HepG2 (cell line): ENCODE data around the gene ZBTB32. TPM values are rescaled to one million over a fixed set of nuclear protein-coding genes. Genes with fewer than 3 reads are reported as not detected.

Experiments used
- FOXJ3 ChIP-seq: sonication (generic); formaldehyde crosslinking; IDR thresholded peaks from 2 replicates; pipeline ENCODE4 v1.4.0; 2020; ENCODE audit warnings: missing genetic modification reagents, mild to moderate bottlenecking, borderline replicate concordance
- FOXK2 ChIP-seq: fragments of 450-650 bp; IDR thresholded peaks from 2 replicates; pipeline ENCODE4 v1.6.1; 2016
- GFI1 ChIP-seq: sonication (generic); formaldehyde crosslinking; IDR thresholded peaks from 2 replicates; pipeline ENCODE4 v1.5.0; 2020; ENCODE audit warnings: missing genetic modification reagents, mild to moderate bottlenecking, borderline replicate concordance
- IKZF4 ChIP-seq: sonication (generic); formaldehyde crosslinking; IDR thresholded peaks from 2 replicates; pipeline ENCODE4 v1.5.1; 2020; ENCODE audit warnings: borderline replicate concordance, mild to moderate bottlenecking, low read depth, missing genetic modification reagents; ENCODE audit errors: not compliant biosample characterization
- MXI1 ChIP-seq: IDR thresholded peaks from 3 replicates; pipeline ENCODE4 v1.6.1; 2012; ENCODE audit warnings: low read depth, low read length, inconsistent platforms, borderline replicate concordance
- NCOR1 ChIP-seq: fragments of 200-600 bp; sonication (generic); IDR thresholded peaks from 2 replicates; pipeline ENCODE4 v1.7.0; 2017; ENCODE audit warnings: antibody characterized with exemption, low read length, borderline replicate concordance
- PAF1 ChIP-seq: IDR thresholded peaks from 2 replicates; pipeline ENCODE4 v1.6.1; 2016; ENCODE audit warnings: missing genetic modification reagents, missing compliant biosample characterization
- PHF20 ChIP-seq: sonication (generic); formaldehyde crosslinking; IDR thresholded peaks from 2 replicates; pipeline ENCODE4 v1.5.0; 2020; ENCODE audit warnings: mild to moderate bottlenecking, missing genetic modification reagents
- PRMT3 ChIP-seq: sonication (generic); formaldehyde crosslinking; IDR thresholded peaks from 2 replicates; pipeline ENCODE4 v1.8.1; 2022; ENCODE audit warnings: low read depth, mild to moderate bottlenecking, moderate library complexity, missing genetic modification reagents, borderline replicate concordance
- RAD21 ChIP-seq: fragments of 450-650 bp; formaldehyde crosslinking; IDR thresholded peaks from 2 replicates; pipeline ENCODE4 v1.5.0; 2020; ENCODE audit warnings: mild to moderate bottlenecking
- RXRA ChIP-seq: sonication (generic); formaldehyde crosslinking; IDR thresholded peaks from 2 replicates; pipeline ENCODE4 v1.5.1; 2020; ENCODE audit warnings: missing genetic modification reagents
- SP2 ChIP-seq: sonication (generic); formaldehyde crosslinking; IDR thresholded peaks from 2 replicates; pipeline ENCODE4 v1.5.1; 2020; ENCODE audit warnings: mild to moderate bottlenecking, missing genetic modification reagents
- TARDBP ChIP-seq: sonication (generic); formaldehyde crosslinking; IDR thresholded peaks from 2 replicates; pipeline ENCODE4 v1.8.0; 2022; ENCODE audit warnings: mild to moderate bottlenecking, missing genetic modification reagents
- TRIM24 ChIP-seq: sonication (generic); formaldehyde crosslinking; IDR thresholded peaks from 2 replicates; pipeline ENCODE4 v1.8.0; 2022; ENCODE audit warnings: mild to moderate bottlenecking, missing genetic modification reagents
- ZC3H4 ChIP-seq: sonication (generic); formaldehyde crosslinking; IDR thresholded peaks from 2 replicates; pipeline ENCODE4 v1.4.0; 2020; ENCODE audit warnings: missing genetic modification reagents, borderline replicate concordance
- ZFP82 ChIP-seq: sonication (generic); formaldehyde crosslinking; IDR thresholded peaks from 2 replicates; pipeline ENCODE4 v1.5.1; 2020; ENCODE audit warnings: mild to moderate bottlenecking, missing genetic modification reagents, borderline replicate concordance
- ZNF383 ChIP-seq: sonication (generic); formaldehyde crosslinking; IDR thresholded peaks from 2 replicates; pipeline ENCODE4 v1.4.0; 2020; ENCODE audit warnings: missing genetic modification reagents, mild to moderate bottlenecking, borderline replicate concordance
- ZNF468 ChIP-seq: sonication (generic); formaldehyde crosslinking; IDR thresholded peaks from 2 replicates; pipeline ENCODE4 v1.8.0; 2022; ENCODE audit warnings: mild to moderate bottlenecking, moderate library complexity, missing genetic modification reagents
- ZNF616 ChIP-seq: sonication (generic); formaldehyde crosslinking; IDR thresholded peaks from 2 replicates; pipeline ENCODE4 v1.5.0; 2020; ENCODE audit warnings: low read depth, mild to moderate bottlenecking, missing genetic modification reagents
- ZNF761 ChIP-seq: sonication (generic); formaldehyde crosslinking; conservative IDR thresholded peaks from 2 replicates; pipeline ENCODE4 v1.4.0; 2020; ENCODE audit warnings: mild to moderate bottlenecking, missing genetic modification reagents
- ZNF816 ChIP-seq: sonication (generic); formaldehyde crosslinking; IDR thresholded peaks from 2 replicates; pipeline ENCODE4 v1.8.0; 2022; ENCODE audit warnings: missing genetic modification reagents, mild to moderate bottlenecking, borderline replicate concordance
- ZSCAN25 ChIP-seq: sonication (generic); formaldehyde crosslinking; IDR thresholded peaks from 2 replicates; pipeline ENCODE4 v1.8.0; 2022; ENCODE audit warnings: mild to moderate bottlenecking, missing genetic modification reagents
- polyA plus RNA-seq, 8 experiments: library from polyadenylated mRNA; depleted of rRNA in 3 of 8; stranded (reverse) in 7 of 8; unstranded in 1 of 8; fragments of >200 nt; fragmentation: Illumina TruSeq in 4 of 8; extraction: Trizol in 4 of 8; gene quantifications; 2 replicates each; pipeline versions ENCODE4 v1.2.1 to v1.2.3, GENCODE V29; 2011 to 2016; ENCODE audit warnings: low read depth in 4 of 8, missing spikeins in 1 of 8, mixed read lengths in 1 of 8; ENCODE audit not compliant: insufficient read depth in 1 of 8
- total RNA-seq, 5 experiments: library from RNA; depleted of rRNA; stranded (reverse); fragments of >200 nt; fragmentation: Illumina TruSeq; extraction: Trizol; gene quantifications; 2 replicates each; pipeline ENCODE4 v1.2.3, GENCODE V29; 2016; ENCODE audit warnings: low read depth in 1 of 5
- TF ChIP-seq, protein P1 (sequence below): sonication (generic); formaldehyde crosslinking; IDR thresholded peaks from 2 replicates; pipeline ENCODE4 v1.4.0; 2020; ENCODE audit warnings: mild to moderate bottlenecking, missing genetic modification reagents
- TF ChIP-seq, protein P2 (sequence below): sonication (generic); formaldehyde crosslinking; IDR thresholded peaks from 2 replicates; pipeline ENCODE4 v1.4.0; 2020; ENCODE audit warnings: mild to moderate bottlenecking, missing genetic modification reagents
- TF ChIP-seq, protein P3 (sequence below): sonication (generic); formaldehyde crosslinking; IDR thresholded peaks from 2 replicates; pipeline ENCODE4 v1.4.0; 2020; ENCODE audit warnings: missing genetic modification reagents

The ZBTB32 gene
- total and polyA plus RNA-seq, 2 of the 13 experiments (the other 11 are each of a cell fraction or from before 2014, with no cell fraction given) = not detected

DNA sequence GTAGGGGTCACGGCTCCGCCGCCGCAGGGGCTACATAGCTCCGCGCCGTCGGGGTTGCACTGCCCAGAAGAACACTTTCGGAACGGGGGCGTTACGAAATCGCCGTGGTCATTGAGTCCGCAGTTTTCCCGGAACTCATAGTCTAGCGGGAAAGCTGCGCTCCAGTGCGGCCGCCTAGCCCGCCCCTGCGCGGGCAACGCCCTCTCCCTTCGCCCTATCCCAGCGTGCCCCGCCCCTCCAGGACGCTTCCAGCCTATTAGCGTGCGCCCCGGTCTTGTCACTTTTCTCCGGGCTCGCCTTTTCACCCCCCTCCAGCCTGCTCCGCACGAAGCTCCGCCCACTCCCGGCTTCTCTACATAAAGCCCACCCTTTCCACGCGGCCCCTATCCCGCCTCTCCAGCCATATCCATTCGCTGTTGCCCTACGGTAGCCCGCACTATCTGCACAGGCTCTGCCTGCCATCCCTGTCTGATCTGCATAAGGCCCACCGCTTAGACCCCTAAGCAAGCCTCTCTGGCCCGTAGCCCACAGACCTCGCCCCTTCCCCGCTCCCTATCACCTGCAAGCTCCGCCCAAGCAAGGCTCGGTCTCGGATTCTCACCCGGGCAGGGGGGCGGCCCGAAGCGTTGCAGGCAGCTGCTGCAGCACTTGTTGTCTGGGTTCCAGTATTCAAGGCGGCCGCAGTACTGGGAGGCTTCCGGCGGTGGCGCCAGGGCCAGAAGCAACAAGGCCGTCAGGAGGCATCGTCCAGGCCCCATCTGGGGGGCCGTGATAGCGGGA is 36.3 kb downstream of the ZBTB32 start (continued):
- TF ChIP-seq NCOR1 = peak; percentile 31; the same call in 1 of the 2 replicates
- TF ChIP-seq PAF1 = no peak
- no peak for TF ChIP-seq ZNF468 (CRISPR knock-in tag)
- TF ChIP-seq TRIM24 (CRISPR knock-in tag) = no peak
- TF ChIP-seq, protein P1, sequence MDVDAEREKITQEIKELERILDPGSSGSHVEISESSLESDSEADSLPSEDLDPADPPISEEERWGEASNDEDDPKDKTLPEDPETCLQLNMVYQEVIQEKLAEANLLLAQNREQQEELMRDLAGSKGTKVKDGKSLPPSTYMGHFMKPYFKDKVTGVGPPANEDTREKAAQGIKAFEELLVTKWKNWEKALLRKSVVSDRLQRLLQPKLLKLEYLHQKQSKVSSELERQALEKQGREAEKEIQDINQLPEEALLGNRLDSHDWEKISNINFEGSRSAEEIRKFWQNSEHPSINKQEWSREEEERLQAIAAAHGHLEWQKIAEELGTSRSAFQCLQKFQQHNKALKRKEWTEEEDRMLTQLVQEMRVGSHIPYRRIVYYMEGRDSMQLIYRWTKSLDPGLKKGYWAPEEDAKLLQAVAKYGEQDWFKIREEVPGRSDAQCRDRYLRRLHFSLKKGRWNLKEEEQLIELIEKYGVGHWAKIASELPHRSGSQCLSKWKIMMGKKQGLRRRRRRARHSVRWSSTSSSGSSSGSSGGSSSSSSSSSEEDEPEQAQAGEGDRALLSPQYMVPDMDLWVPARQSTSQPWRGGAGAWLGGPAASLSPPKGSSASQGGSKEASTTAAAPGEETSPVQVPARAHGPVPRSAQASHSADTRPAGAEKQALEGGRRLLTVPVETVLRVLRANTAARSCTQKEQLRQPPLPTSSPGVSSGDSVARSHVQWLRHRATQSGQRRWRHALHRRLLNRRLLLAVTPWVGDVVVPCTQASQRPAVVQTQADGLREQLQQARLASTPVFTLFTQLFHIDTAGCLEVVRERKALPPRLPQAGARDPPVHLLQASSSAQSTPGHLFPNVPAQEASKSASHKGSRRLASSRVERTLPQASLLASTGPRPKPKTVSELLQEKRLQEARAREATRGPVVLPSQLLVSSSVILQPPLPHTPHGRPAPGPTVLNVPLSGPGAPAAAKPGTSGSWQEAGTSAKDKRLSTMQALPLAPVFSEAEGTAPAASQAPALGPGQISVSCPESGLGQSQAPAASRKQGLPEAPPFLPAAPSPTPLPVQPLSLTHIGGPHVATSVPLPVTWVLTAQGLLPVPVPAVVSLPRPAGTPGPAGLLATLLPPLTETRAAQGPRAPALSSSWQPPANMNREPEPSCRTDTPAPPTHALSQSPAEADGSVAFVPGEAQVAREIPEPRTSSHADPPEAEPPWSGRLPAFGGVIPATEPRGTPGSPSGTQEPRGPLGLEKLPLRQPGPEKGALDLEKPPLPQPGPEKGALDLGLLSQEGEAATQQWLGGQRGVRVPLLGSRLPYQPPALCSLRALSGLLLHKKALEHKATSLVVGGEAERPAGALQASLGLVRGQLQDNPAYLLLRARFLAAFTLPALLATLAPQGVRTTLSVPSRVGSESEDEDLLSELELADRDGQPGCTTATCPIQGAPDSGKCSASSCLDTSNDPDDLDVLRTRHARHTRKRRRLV (CRISPR knock-in tag) = peak; percentile 73
- no peak; the same call in 1 of the 2 replicates for TF ChIP-seq ZNF761 (CRISPR knock-in tag)
- TF ChIP-seq ZFP82 = no peak
- no peak for TF ChIP-seq PRMT3
- TF ChIP-seq FOXJ3 (CRISPR knock-in tag) = 0 out of 2 replicates have a peak, but pooled peaks have one; percentile 35
- no peak for TF ChIP-seq ZNF383
- TF ChIP-seq, protein P2, sequence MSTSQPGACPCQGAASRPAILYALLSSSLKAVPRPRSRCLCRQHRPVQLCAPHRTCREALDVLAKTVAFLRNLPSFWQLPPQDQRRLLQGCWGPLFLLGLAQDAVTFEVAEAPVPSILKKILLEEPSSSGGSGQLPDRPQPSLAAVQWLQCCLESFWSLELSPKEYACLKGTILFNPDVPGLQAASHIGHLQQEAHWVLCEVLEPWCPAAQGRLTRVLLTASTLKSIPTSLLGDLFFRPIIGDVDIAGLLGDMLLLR (CRISPR knock-in tag) = no peak
- TF ChIP-seq, protein P3, sequence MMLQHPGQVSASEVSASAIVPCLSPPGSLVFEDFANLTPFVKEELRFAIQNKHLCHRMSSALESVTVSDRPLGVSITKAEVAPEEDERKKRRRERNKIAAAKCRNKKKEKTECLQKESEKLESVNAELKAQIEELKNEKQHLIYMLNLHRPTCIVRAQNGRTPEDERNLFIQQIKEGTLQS (CRISPR knock-in tag) = peak; percentile 9; the same call in 1 of the 2 replicates
- peak; percentile 5; the same call in 1 of the 2 replicates for TF ChIP-seq FOXK2
- peak; percentile 89 for TF ChIP-seq SP2
- no peak for TF ChIP-seq ZNF816 (CRISPR knock-in tag)
- TF ChIP-seq TARDBP = 0 out of 2 replicates have a peak, but pooled peaks have one; percentile 41
- TF ChIP-seq IKZF4 (CRISPR knock-in tag) = no peak
- TF ChIP-seq ZNF616 (CRISPR knock-in tag) = no peak
- peak; percentile 66; the same call in 1 of the 2 replicates for TF ChIP-seq ZC3H4 (CRISPR knock-in tag)
- TF ChIP-seq GFI1 (CRISPR knock-in tag) = peak; percentile 21; the same call in 1 of the 2 replicates
- peak; percentile 89 for TF ChIP-seq ZSCAN25 (CRISPR knock-in tag)
- 0 out of 2 replicates have a peak, but pooled peaks have one; percentile 46 for TF ChIP-seq RAD21 (CRISPR knock-in tag)
- TF ChIP-seq PHF20 (CRISPR knock-in tag) = peak; percentile 20; the same call in 1 of the 2 replicates
- peak; percentile 42; the same call in 1 of the 2 replicates for TF ChIP-seq RXRA (CRISPR knock-in tag)
- peak; percentile 80; the same call in 1 of the 3 replicates for TF ChIP-seq MXI1
